ENCODE data around the gene PNCK.
"Not testable (repeated sequence)": the region's sequence is repeated elsewhere in the genome, so short reads cannot be mapped to it uniquely, and the experiment has no call there.

The PNCK gene

DNA sequence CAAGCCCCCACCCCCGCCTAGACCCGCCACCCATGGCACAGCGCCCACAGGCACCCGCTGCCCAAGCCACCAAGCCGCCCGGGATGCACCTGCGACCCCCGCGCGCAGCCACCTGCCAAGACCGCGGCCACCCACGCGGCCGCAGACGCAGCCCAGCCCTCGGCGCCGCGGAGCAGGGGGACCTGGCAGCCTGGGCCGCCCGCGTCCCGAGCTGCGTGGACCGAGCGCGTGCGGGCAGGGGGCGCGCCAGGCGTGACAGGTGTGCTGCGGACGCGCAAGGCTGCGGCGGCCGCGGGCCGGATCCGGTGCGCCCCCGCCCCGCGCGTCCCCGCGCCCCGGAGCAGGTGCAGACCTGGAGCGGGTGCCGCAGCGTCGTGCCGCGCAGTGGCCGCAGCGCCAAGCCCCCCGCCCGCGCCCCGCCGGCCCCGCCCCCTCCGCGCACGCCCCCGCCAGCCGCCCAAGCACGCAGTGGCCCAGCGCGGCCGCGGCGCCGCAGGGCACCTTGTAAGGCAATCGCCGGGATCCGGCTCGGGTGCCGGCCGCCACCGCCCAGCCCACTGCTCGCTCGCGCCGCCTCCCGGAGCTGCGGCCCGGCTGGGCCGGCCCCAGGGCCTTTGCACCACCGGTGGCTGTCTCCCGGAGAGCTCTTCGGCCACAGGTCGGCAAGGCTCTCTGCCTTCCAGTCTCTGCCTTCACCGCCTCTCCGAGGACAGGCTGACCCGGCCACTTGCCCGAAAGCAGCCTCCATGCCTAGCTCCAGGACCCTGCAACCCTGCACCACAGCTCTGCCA, at the start of gene PNCK:
Gene PNCK (minus strand): TSS at position 386 of the 791 bp plus-strand sequence. CDS start 737 bp downstream, outside the sequence.
- DNase-seq (ENCODE audit: low spot score): no peak

DNA sequence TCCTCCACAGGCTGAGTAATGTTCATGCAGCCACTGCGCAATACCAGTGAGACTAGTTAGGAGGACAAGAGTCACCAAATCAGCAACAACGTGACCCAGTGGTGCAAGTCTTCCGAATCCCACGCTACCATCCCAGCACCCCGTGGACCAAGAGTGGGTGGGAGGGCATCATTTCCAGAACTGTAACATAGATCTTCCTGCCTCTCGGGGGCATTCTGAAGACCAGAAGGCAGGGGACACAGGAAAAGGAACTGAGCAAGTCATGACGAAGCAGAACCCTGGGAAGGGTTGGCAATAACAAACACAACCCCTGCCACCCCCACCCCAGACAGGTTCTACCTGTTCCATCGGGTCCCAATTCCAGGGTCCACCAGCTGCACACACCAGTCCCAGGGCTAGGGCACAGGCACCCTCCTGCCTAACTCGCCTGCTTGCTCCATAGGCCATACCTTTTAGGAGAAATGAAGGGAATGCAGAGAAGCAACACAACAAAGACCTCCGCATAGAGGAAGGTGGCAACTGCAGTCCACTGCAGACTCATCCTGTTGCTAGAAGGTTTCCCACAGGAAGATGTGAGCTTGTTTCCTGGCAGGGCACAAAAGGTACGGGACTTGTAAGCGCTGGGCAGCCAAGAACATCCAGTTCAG, 49.2 kb upstream of the PNCK start:
- DNase-seq (ENCODE audit: low spot score): no peak

DNA sequence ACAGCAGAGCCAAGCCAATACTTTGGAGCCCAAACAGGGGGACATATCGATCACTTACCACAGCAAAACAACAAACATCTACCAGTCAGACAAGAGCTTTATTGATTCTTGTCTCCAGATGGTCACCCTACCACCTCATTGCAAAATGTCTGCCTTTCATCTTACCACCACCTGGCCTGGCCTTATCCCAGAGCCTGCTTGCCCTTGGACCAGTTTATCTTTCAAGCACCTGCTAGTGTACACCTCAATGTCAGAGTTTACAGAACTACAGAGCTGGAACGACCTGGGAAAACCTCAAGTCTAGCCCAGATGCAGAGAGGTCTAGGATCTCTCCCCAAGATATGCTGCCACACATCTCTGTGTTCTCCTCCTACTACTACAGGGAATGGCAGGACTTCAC, 46.1 kb upstream of the PNCK start:
- no peak for DNase-seq (ENCODE audit: low spot score)

DNA sequence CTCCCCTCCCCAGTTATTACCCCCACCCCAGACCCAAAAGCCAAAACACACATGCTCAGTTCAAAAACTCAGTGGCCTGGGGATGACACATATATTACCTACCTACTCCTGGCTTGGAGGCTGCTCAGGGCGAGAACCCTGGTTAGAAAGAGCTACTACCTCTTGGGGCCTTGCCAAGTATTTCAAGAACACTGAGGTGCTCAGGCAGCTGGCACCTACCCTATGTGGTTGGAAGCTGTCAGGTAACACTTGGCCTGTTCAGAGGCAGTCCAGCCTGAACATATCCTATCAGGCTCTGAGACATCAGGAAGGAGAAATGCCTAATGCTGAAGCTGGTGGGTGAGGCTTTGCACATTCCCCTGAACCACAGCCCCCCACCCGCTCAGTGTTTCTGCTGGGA, 45.6 kb upstream of the PNCK start:
- DNase-seq (ENCODE audit: low spot score): no peak

DNA sequence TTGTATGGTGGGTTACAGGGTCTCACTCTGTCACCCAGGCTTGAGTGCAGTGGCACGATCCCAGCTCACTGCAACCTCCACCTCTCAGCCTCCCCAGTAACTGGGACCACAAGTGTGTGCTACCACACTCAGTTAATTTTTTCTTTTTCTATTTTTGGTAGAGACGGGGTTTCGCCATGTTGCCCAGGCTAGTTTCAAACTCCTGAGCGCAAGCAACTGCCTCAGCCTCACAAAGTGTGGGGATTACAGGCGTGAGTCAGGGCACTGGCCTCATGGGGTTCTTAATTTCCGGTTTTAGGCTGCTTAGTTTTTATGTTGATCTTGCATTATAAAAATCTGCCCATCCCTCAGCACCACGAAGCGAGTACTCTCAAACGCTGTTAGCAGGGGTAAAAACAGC, 43.8 kb upstream of the PNCK start:
- DNase-seq (ENCODE audit: low spot score): no peak

DNA sequence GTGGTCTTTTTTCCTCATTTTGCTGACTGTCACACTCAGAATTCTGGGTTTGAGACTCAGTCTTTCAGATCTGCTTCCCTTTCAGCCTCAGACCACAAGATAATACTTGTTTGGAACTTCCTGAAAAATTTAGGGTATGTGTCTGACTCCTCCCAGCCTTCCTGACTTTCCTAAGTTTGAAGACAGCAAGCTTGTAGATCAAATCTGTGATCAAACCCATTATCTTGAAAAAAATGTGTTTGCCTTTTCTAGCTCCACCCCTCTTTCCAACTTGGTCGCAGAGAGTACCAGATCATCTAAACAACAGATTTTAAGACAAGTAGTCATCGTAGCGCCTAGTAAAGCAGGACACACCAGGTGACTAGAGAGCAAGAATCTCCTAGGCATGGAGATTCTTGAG, 40.6 kb upstream of the PNCK start:
- no peak for DNase-seq (ENCODE audit: low spot score)

DNA sequence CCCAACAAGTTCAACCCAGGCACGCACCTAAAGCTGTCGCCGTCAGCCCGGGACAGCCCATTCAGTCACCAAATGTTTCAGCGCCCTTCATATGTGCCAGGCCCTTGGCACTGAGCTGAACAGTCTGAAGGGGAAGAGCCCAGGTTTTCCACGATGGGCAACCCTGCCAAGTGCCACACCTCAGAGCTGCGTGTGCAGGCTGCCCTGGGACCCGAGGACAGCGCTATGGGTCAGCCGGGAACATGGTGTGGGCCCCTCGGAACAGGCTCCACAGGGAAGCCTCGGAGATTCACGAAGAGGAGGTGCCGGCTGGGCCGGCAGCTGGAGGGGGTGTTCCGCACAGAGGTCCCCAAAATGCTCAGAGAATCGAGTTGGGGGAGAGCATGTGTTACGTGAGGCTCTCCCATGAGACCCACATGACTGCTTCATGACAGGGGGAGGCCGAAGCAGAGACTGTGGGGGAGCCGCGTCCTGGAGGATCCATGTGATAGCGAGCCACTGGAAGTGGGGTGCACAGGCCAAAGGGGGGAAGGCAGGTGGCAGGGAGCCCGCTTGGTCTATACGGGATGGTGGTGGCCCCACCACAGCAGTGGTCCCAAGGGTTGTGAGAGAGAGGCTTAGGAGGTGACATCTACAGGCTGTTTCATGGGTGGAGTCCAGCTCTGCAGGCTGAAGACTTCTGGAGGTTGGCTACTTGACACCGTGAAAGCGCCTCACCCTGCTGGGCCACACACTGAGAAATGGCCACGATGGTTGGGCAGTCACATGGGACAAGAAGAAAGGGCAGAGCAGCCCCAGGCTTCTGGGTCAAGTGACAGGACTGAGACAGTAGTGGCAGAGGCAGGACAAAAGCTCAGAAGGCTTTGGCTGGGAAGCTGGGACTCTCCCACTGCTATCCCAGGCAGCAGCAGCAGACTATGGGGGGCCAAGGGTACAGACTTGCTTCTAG, 36.4 kb upstream of the PNCK start:
- DNase-seq (ENCODE audit: low spot score): no peak

DNA sequence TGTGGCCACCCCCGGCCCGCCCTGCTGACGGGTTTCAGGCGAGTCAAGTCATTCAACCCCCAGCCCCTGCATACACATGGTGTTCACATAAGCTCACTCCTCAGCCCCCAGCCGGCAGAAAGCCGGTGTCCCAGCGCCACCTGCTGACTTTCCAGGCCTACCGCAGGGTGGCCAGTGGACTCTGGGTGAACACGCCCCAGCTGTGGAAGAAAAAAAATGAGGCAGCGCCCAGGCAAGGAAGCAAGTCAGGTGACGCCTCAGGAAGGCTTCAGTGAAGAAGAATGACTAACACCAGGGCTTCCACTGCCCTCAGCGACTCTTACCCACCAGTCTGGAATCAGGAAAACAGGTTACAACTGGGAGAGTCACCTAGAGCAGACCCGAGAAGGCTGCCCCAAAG, 34.8 kb upstream of the PNCK start:
- DNase-seq (ENCODE audit: low spot score): no peak

DNA sequence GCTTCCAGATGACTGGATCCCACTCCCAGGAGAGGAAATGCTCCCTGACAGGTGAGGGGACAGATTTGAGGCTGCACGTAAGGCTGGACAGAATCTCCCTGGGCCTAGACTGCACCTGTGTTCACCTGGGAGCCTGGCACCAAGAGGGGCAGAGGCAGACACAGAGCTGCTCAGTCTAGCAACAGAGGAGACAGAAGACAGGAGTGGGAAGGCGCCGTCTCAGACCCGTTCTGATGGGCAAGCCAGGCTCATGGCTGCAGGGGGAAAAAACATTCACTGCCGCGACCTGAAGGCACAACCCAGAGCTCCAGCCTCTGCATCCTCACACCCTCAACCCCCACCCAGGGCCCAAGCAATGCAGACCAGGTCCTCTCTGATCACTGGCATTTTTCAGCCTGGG, 33.8 kb upstream of the PNCK start:
- DNase-seq (ENCODE audit: low spot score): no peak

DNA sequence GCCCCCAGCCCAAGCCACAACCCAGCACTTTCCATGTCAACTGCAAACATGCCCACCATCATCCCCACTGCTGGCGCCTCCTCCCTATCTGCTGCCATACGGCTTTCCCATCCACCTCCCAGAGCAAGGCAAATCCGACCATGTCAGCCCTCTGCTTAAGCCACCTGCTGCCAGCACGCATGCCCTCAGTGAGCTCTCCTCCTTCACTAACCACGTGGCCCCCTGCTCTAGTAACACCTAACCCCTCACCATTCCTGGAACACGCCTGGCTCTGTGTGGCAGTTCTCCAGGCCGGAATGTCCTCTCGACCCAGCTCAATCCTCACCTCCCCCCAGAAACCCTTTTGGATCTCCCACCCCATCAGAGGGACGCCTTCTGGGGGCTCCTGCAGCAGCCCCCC, 33.2 kb upstream of the PNCK start:
- DNase-seq (ENCODE audit: low spot score): no peak

DNA sequence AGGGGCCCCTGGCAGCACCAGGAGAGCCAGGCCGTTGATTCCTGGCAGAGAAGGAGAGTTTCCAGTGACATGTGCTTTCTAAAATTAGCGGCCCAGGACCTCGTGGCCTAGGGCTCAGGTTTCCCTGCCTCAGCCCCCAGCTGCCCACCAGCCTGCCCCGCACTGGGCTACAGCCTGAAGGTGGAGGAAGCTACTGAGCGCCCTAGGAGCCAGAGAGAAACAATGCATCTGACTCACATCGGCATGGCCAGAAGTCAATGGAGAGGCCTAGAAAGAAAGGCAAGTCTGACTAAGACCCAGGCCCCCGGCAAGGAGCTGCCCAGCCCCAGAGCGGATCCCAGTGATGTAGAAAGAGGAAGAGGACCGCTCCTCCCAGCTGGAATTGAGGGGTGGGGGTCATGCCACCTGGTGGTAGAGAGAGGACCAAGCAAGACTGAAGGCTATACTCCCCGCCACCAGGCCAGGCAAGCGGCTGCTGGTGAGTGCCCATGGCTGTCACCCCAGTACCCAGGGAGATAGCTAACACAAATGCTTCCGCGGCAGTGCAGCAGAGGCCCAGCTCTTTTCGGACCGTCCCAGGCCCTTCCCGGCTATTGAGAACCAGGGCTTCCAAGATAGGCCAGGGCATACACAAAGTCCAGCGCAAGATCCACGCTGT, 31.9 kb upstream of the PNCK start:
- DNase-seq (ENCODE audit: low spot score): not testable (repeated sequence)

DNA sequence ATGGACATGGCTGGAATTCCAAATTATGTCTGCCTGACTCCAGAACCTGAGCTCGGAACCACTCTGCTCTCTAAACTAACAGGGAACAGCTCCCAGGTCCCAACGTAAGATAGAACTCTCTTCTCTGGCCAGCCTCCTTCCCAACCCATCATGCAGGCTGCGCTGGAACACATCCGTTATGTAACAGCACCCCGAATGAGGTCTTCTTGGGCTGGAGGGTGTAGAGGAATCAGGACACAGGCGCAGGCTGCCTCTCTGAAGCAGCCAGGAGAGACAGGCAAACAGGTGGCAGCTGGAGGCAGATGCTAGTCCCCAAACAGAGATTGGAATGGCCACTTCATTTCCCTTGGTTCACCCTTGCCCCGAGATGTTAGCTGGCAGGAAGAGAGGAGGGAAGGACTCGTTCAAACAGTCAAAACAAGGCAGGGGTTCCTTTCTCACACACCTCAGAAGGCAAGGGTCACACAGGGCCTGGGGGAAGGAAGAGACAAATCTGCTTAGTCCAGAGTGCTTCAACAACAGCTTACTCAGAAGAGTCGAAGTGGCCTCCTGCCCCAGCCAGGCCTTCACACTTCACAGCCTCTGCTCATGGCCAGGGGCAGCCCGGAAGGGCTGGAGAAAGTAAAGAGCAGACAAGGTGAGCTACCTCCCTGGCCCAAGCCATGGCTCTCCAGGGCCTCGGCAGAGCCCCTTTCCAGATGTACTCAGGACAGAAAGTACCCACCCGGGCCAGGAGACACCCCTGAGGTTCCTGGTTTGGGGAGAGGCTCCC, 31.2 kb upstream of the PNCK start:
- DNase-seq (ENCODE audit: low spot score): not testable (repeated sequence)

DNA sequence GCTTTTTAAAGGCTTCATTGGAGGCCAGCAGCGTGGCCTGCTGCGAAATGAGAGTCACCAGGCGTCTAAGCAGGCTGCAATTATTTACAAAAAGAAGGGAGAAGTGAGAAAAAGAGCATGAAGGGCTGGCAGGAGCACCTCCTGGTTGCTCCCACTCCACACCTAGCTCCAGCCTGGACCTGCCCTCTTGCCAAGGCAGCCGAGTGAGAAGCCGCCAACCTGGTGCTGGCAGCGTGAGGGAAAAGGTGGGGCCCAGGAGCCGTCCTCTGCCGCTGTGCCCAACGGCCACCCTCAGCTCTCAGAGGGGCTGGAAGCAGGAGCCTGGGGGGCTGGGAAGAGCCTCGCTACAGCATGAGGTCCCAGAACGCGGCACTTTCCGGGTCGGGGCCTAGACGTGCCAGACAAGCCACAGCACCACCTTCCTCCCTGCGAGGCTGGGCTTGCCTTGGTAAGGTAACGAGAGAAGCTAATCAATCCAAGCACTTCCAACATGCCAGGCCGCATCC, 30.5 kb upstream of the PNCK start:
- DNase-seq (ENCODE audit: low spot score): no peak

DNA sequence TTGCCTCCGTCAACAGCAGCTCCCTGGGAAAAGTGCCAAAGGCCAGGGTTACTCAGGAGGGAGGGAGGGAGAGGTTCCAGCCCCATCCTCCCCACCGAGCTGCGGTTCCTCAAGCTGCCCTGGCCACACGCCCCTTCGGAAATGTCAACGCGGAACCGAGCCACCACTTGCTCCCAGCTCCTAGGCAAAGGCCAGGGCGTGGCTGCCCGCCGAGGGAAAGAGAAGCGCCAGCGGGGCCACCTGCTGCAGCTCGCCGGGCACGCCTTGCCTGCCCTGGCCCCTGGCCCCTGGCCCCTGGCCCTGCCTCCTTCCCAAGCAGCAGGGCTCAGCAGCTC, 29.4 kb upstream of the PNCK start:
- DNase-seq (ENCODE audit: low spot score): no peak

DNA sequence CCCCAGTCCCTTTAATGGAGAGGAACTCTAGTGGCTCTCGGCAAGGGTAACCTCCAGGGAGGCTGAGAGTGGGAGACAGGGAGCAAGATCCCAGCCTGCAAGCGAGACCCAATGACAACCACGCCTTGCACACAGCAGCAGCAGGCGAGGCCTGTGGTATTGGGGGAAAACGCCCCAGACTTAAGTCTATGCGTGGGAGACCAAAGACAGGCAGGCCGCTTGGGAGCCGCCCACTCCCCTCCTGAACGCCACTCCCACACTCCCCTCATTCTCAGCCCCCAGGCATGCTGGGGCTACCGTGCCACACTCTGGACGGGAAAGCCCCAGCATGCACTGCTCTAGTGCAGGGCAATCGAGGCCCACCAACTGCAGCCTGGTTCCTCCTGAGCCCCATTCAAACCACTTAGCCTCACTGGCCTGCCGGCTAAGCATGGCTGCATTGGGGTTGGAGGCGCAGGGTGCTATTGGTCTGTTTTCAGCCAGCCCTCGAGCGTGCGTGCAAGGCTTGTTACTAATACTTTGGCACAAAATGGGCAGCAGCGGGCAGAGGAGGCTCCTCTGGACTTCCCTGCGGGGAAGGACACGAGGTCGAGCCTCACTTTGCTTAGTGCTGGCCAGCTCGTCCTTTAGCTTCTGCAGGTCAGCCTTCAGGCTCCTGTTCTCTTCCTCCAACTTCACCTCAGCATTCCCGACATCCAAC, 28.9 kb upstream of the PNCK start:
- DNase-seq (ENCODE audit: low spot score): no peak

DNA sequence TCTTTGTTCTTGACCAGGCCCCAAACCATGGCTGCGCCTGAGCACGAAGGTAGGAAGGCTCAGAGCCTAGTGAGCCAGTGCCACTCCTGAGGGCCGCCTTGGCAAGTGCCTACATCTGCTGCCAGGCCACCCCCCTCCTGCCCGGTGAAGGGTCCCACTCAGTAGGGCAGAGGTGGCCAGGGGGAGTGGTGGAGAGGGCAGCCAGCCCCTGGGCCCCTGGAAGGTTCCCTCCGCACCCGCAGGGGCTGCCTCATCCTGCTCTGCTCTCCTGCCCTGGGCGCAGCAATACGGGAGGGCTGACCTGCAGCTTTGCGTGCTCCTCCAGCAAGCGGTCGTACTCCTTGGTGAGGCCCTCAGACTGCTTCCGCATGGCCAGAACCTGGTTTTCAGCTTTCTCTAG, 28.1 kb upstream of the PNCK start:
- DNase-seq (ENCODE audit: low spot score): no peak

DNA sequence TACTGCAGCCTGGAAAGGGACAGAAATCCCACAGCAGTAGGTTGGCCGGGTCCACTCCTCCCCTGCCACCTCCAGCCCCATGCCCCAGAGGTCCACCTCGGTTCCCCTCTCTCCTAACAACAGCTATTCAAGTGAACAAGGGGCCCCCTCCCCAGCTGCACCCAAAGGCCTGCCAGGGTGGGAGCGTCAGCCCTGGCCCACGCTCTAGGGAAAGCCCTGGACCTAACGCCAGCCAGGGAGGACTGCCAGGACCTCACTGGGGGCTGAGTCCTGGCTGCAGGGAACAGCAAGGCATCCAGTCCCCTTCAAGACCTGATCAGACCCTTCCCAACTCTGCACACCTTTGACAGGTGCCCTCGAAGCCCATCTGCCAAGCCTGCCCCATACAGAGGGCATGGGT, 27.4 kb upstream of the PNCK start:
- no peak for DNase-seq (ENCODE audit: low spot score)

DNA sequence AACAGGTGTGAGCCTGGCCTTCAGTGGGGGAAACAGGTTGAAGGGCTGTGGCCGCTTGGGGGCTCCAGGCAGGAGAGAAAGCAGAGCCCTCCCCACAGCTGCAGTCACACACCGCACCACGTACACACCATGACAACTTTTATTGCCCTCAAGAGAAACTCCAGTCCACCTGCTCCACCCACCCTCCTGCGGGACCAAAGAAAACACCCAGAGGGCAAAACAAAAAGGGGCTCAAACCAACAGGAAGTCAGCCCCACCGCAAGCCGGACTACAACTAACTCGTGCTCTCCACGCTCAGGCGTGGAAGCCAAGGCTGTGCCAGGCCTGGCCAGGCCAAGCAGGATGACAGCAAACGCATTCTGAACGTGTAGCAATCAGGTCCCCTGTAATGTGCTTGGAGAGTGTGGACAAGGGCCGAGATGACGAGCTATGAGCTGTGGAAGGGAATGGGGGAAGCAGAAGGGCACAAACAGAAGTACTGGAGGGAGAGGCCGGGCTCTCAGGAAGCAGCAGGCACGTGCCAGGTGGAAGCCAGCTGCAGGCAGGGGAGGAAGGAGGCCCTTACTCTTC, 26.8 kb upstream of the PNCK start:
- no peak for DNase-seq (ENCODE audit: low spot score)

DNA sequence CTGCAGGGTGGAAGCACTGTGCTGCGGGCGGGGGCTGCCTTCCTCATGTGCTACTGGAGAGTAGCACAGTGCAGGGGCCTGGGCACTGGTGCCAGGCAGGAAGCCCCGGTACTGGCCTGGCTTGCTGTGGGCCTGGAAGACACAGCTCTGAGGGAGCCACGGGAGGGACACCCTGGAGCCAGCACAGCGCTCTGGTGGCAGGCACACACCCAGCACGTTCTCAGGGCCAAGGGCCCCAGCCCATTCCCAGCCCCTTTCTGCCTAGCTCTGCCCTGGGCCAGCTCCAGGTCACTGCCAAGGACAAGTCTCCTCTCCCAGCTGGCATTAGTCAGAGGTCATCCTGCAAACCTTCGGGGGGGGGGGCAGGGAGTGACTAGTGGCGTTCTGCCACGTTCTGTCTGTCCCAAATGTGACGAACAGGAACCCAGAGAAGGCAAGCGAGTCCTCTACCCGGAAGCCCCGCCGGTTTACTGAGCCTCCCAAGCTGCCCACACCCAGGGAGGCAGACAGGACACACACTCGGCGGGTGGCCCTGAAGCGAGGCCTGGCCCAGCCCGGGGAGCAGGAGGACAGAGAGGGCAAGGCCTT, 26.3 kb upstream of the PNCK start:
- DNase-seq (ENCODE audit: low spot score): not testable (repeated sequence)

All from putamen (tissue), 1 donor.